Measurements from ENCODE around the gene DHRSX.

DNA sequence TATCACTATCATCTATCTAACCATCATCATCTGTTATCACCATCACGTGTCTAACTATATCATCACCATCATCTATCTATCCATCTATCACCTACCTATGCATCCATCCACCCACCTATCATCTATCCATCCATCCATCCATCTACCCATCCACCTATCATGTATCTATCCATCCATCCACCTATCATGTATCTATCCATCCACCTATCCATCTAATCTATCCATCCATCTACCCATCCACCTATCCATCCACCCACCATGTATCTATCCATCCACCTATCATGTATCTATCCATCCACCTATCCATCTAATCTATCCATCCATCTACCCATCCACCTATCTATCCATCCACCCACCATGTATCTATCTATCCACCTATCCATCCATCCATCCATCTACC, 316.7 kb downstream of the DHRSX start:
- TF ChIP-seq POLR2AphosphoS5 (IDR thresholded peaks at IDR 0.05) (no peak), MXI1 (conservative IDR thresholded peaks at IDR 0.05; ENCODE audit: poor library complexity, severe bottlenecking) (no peak), TAF1 (IDR thresholded peaks at IDR 0.05; ENCODE audit: low read depth) (no peak)
- TF ChIP-seq, protein P1, sequence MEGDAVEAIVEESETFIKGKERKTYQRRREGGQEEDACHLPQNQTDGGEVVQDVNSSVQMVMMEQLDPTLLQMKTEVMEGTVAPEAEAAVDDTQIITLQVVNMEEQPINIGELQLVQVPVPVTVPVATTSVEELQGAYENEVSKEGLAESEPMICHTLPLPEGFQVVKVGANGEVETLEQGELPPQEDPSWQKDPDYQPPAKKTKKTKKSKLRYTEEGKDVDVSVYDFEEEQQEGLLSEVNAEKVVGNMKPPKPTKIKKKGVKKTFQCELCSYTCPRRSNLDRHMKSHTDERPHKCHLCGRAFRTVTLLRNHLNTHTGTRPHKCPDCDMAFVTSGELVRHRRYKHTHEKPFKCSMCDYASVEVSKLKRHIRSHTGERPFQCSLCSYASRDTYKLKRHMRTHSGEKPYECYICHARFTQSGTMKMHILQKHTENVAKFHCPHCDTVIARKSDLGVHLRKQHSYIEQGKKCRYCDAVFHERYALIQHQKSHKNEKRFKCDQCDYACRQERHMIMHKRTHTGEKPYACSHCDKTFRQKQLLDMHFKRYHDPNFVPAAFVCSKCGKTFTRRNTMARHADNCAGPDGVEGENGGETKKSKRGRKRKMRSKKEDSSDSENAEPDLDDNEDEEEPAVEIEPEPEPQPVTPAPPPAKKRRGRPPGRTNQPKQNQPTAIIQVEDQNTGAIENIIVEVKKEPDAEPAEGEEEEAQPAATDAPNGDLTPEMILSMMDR (IDR thresholded peaks at IDR 0.05; ENCODE audit: poor library complexity, severe bottlenecking), result no peak

Data from neural cell (in vitro differentiated cells).